Non-pigmented ciliary epithelial cell (primary cell): Measurements from ENCODE around the gene CETN1.

Experiments
- DNase-seq: peaks from one replicate; pipeline ENCODE4 v3.0.0-alpha.2; 2010; ENCODE audit warnings: low read depth

Gene CETN1

GRCh38 chr18:580154-580553, at the start of gene CETN1:
Gene CETN1, plus strand, starts transcription at chr18:580380. Its CDS starts 29 bp downstream, at chr18:580409.
- no peak for DNase-seq

GRCh38 chr18:532018-532417, 48.2 kb upstream of the CETN1 start:
- no peak for DNase-seq

GRCh38 chr18:532632-533031, 47.5 kb upstream of the CETN1 start:
- no peak for DNase-seq

- no peak for DNase-seq
These were observed 46.1 kb upstream of the CETN1 start for GRCh38 chr18:533995-534601.

GRCh38 chr18:543447-544078, 36.6 kb upstream of the CETN1 start:
- DNase-seq = no peak

GRCh38 chr18:549967-550366, 30.2 kb upstream of the CETN1 start:
- DNase-seq = no peak

GRCh38 chr18:551404-552061, 28.6 kb upstream of the CETN1 start:
- DNase-seq = no peak

- DNase-seq = no peak
These were observed 24.3 kb upstream of the CETN1 start for GRCh38 chr18:555705-556457.

- no peak for DNase-seq
These were observed 15.2 kb upstream of the CETN1 start for GRCh38 chr18:564708-565561.

- no peak for DNase-seq
These were observed 14.6 kb upstream of the CETN1 start for GRCh38 chr18:565562-566061.

GRCh38 chr18:567122-567521, 13.1 kb upstream of the CETN1 start:
- no peak for DNase-seq

- DNase-seq = no peak
These were observed 11.4 kb upstream of the CETN1 start for GRCh38 chr18:568731-569130.

- no peak for DNase-seq
These were observed 9.9 kb upstream of the CETN1 start for GRCh38 chr18:570256-570655.

GRCh38 chr18:570697-571096, 9.5 kb upstream of the CETN1 start:
- no peak for DNase-seq

- DNase-seq = no peak
These were observed 7.9 kb upstream of the CETN1 start for GRCh38 chr18:572091-572830.

GRCh38 chr18:572831-573289, 7.3 kb upstream of the CETN1 start:
- DNase-seq = no peak

- no peak for DNase-seq
These were observed 6.8 kb upstream of the CETN1 start for GRCh38 chr18:573385-573784.

- DNase-seq = no peak
These were observed 5.9 kb upstream of the CETN1 start for GRCh38 chr18:574149-574860.

GRCh38 chr18:574865-575645, 5.1 kb upstream of the CETN1 start:
- no peak for DNase-seq
